ENCODE results near the gene SLC32A1. TPM values are rescaled to one million over a fixed set of nuclear protein-coding genes. Genes with fewer than 3 reads are reported as not detected.
A peak's percentile ranks its signal among the peaks of the same experiment; 100 is the strongest.

SLC32A1 gene
- total and polyA plus RNA-seq, 3 donors from 2014 or later, result 0.25 to 0.96 (median 0.55) TPM

GRCh38 chr20:38748861-38749149, 24.5 kb downstream of the SLC32A1 start:
- no peak for DNase-seq
- TF ChIP-seq POLR2A (IDR thresholded peaks at IDR 0.05), result no peak
- TF ChIP-seq, protein P1, sequence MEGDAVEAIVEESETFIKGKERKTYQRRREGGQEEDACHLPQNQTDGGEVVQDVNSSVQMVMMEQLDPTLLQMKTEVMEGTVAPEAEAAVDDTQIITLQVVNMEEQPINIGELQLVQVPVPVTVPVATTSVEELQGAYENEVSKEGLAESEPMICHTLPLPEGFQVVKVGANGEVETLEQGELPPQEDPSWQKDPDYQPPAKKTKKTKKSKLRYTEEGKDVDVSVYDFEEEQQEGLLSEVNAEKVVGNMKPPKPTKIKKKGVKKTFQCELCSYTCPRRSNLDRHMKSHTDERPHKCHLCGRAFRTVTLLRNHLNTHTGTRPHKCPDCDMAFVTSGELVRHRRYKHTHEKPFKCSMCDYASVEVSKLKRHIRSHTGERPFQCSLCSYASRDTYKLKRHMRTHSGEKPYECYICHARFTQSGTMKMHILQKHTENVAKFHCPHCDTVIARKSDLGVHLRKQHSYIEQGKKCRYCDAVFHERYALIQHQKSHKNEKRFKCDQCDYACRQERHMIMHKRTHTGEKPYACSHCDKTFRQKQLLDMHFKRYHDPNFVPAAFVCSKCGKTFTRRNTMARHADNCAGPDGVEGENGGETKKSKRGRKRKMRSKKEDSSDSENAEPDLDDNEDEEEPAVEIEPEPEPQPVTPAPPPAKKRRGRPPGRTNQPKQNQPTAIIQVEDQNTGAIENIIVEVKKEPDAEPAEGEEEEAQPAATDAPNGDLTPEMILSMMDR (IDR thresholded peaks at IDR 0.05), result no peak
- WGBS, 2 donors, result 0 to 2% methylated on average over 4 to 10 of the region's 10 CpGs
- Histone ChIP-seq H3K4me1 (peaks cover 4% of the 10 kb centered on the region), H3K27ac (peak overlapping the region; percentile 93 to 97), H3K36me3 (ENCODE audit: low read depth, missing control alignments) (no peaks in the 10 kb centered on the region), H3K27me3 (no peaks in the 10 kb centered on the region), H3K9me3 (no peaks in the 10 kb centered on the region), H3K4me3 (peak overlapping the region; percentile 91 to 93)
- intact Hi-C loops (cut with DNase I; ENCODE audit: low total_unique reads), result no loop called here

GRCh38 chr20:38751360-38751976, 27.2 kb downstream of the SLC32A1 start:
- intact Hi-C loops (cut with DNase I; ENCODE audit: low total_unique reads), result no loop called here
- no peaks in the 10 kb centered on the region for H3K36me3 ChIP-seq (ENCODE audit: low read depth, missing control alignments)
- no peak overlapping the region for H3K27ac ChIP-seq
- H3K9me3 ChIP-seq, result no peaks in the 10 kb centered on the region
- TF ChIP-seq, protein P1 (IDR thresholded peaks at IDR 0.05), result peak; percentile 28 to 42 (median 33)
- TF ChIP-seq POLR2A (IDR thresholded peaks at IDR 0.05), result no peak
- no peaks in the 10 kb centered on the region for H3K27me3 ChIP-seq
- no peak overlapping the region for H3K4me3 ChIP-seq
- 60 to 69% methylated on average over 5 of the region's 5 CpGs for WGBS, 2 donors
- peaks cover 4% of the 10 kb centered on the region for H3K4me1 ChIP-seq
- DNase-seq, result no peak

DNA sequence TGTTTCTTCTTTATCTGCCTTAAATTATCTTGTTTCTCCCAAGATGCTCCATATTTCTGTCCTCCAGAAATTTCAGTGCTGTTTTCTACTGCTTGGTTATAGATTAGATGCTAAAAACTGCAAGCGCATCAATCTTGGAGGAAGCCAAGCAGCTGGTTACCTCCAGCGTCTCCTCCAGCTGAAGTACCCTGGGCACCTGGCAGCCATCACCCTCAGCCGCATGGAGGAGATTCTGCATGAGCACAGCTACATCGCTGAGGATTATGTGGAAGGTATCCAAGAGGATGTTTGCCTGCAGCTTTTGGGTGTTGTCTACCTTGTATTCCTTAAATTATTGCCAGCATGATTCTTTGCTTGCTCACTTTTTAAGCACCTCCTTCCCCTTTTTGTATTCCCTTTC, 27.7 kb downstream of the SLC32A1 start:
- Histone ChIP-seq H3K4me3 (no peak overlapping the region), H3K27ac (no peak overlapping the region), H3K9me3 (no peaks in the 10 kb centered on the region), H3K4me1 (peaks cover 4% of the 10 kb centered on the region), H3K27me3 (no peaks in the 10 kb centered on the region), H3K36me3 (ENCODE audit: low read depth, missing control alignments) (no peaks in the 10 kb centered on the region)
- no peak for TF ChIP-seq POLR2A (IDR thresholded peaks at IDR 0.05)
- TF ChIP-seq, protein P1 (IDR thresholded peaks at IDR 0.05), result no peak
- intact Hi-C loops (cut with DNase I; ENCODE audit: low total_unique reads), result no loop called here
- WGBS, 2 donors, result 86 to 96% methylated on average over 4 of the region's 4 CpGs
- no peak for DNase-seq

DNA sequence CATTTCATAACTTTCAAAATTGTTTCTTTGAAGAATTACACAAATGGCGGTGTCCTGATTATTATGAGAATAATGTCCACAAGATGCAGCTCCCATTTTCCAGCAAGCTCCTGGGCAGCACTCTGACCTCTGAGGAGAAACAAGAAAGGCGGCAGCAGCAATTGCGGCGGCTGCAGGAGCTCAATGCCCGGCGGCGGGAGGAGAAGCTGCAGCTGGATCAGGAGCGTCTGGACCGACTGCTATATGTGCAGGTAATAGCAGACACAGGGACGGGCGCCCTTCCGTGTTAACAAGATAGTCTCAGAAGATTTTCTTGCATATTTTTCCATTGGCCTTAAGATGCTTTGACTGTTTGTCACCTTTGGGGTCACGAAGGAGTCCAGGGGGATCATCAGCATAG, 30.6 kb downstream of the SLC32A1 start:
- Histone ChIP-seq H3K27ac (no peak overlapping the region), H3K4me1 (no peaks in the 10 kb centered on the region), H3K4me3 (no peak overlapping the region), H3K27me3 (no peaks in the 10 kb centered on the region), H3K9me3 (no peaks in the 10 kb centered on the region), H3K36me3 (ENCODE audit: low read depth, missing control alignments) (no peaks in the 10 kb centered on the region)
- no peak for TF ChIP-seq POLR2A (IDR thresholded peaks at IDR 0.05)
- TF ChIP-seq, protein P1 (IDR thresholded peaks at IDR 0.05), result no peak
- 88 to 89% methylated on average over 13 of the region's 13 CpGs for WGBS, 2 donors
- intact Hi-C loops (cut with DNase I; ENCODE audit: low total_unique reads), result no loop called here
- DNase-seq, result no peak

- Histone ChIP-seq H3K4me3 (no peak overlapping the region), H3K36me3 (ENCODE audit: low read depth, missing control alignments) (no peaks in the 10 kb centered on the region), H3K27me3 (no peaks in the 10 kb centered on the region), H3K27ac (no peak overlapping the region), H3K4me1 (no peaks in the 10 kb centered on the region), H3K9me3 (no peaks in the 10 kb centered on the region)
- intact Hi-C loops (cut with DNase I; ENCODE audit: low total_unique reads), result no loop called here
- DNase-seq, result no peak
- TF ChIP-seq, protein P1 (IDR thresholded peaks at IDR 0.05), result no peak
- no peak for TF ChIP-seq POLR2A (IDR thresholded peaks at IDR 0.05)
- 69 to 82% methylated on average over 5 to 6 of the region's 6 CpGs for WGBS, 2 donors
Measured at GRCh38 chr20:38755324-38755910, 31.1 kb downstream of the SLC32A1 start.

Measured in testis (tissue), 3 donors.